OCI-LY3 (cell line): ENCODE measurements around the gene DUSP16.

Experiments
- H2AFZ ChIP-seq: fragments of 200-600, 300-600 bp; shearing (Covaris generic); 2 replicates; pipeline ENCODE4 v1.6.0; 2014; ENCODE audit warnings: antibody characterized with exemption, low read depth, low read length
- H3K27ac ChIP-seq: fragments of 200-600, 300-600 bp; sonication (generic); 2 replicates; pipeline ENCODE4 v1.5.1; 2014; ENCODE audit warnings: mild to moderate bottlenecking, low read length, moderate library complexity, mixed read lengths
- H3K27me3 ChIP-seq: fragments of 200-600, 300-600 bp; sonication (generic); 2 replicates; pipeline ENCODE4 v1.6.1; 2014; ENCODE audit warnings: low read depth, low read length, mixed read lengths
- H3K36me3 ChIP-seq: fragments of 200-600, 300-600 bp; sonication (generic); replicated peaks from 2 replicates; pipeline ENCODE3; 2014; ENCODE audit warnings: low read depth, low read length, mixed read lengths
- H3K4me1 ChIP-seq: fragments of 300-600, 200-600 bp; sonication (generic); 2 replicates; pipeline ENCODE4 v1.6.1; 2014; ENCODE audit warnings: low read length, mixed read lengths
- H3K4me2 ChIP-seq: fragments of 200-600, 300-600 bp; sonication (generic); 2 replicates; pipeline ENCODE4 v1.6.1; 2014; ENCODE audit warnings: low read length, mixed read lengths
- H3K4me3 ChIP-seq: fragments of 300-600, 200-600 bp; sonication (generic); 2 replicates; pipeline ENCODE4 v1.5.1; 2014; ENCODE audit warnings: antibody characterized with exemption, mild to moderate bottlenecking, low read length, moderate library complexity
- H3K79me2 ChIP-seq: fragments of 300-600, 200-600 bp; shearing (Covaris generic); 2 replicates; pipeline ENCODE4 v1.6.1; 2014; ENCODE audit warnings: mild to moderate bottlenecking, low read length, mixed read lengths
- H3K9ac ChIP-seq: fragments of 300-600, 200-600 bp; shearing (Covaris generic); 2 replicates; pipeline ENCODE4 v1.6.0; 2014; ENCODE audit warnings: mild to moderate bottlenecking, low read length, moderate library complexity
- H3K9me3 ChIP-seq: fragments of 200-600, 300-600 bp; shearing (Covaris generic); 2 replicates; pipeline ENCODE4 v1.6.1; 2014; ENCODE audit warnings: low read length, mixed read lengths; ENCODE audit not compliant: insufficient read depth
- H4K20me1 ChIP-seq: fragments of 200-600, 300-600 bp; sonication (generic); 2 replicates; pipeline ENCODE4 v1.6.1; 2016; ENCODE audit warnings: low read length, mixed read lengths; ENCODE audit not compliant: insufficient read depth
- CTCF ChIP-seq: fragments of 200-600, 300-600 bp; sonication (generic); IDR thresholded peaks from 2 replicates; pipeline ENCODE4 v1.5.1; 2014; ENCODE audit warnings: antibody characterized with exemption, low read length, low read depth
- EZH2phosphoT487 ChIP-seq: fragments of 200-600 bp; shearing (Covaris generic); IDR thresholded peaks from 2 replicates; pipeline ENCODE4 v1.6.1; 2018; ENCODE audit warnings: antibody characterized with exemption, mixed run types, low read depth

The DUSP16 gene

DNA sequence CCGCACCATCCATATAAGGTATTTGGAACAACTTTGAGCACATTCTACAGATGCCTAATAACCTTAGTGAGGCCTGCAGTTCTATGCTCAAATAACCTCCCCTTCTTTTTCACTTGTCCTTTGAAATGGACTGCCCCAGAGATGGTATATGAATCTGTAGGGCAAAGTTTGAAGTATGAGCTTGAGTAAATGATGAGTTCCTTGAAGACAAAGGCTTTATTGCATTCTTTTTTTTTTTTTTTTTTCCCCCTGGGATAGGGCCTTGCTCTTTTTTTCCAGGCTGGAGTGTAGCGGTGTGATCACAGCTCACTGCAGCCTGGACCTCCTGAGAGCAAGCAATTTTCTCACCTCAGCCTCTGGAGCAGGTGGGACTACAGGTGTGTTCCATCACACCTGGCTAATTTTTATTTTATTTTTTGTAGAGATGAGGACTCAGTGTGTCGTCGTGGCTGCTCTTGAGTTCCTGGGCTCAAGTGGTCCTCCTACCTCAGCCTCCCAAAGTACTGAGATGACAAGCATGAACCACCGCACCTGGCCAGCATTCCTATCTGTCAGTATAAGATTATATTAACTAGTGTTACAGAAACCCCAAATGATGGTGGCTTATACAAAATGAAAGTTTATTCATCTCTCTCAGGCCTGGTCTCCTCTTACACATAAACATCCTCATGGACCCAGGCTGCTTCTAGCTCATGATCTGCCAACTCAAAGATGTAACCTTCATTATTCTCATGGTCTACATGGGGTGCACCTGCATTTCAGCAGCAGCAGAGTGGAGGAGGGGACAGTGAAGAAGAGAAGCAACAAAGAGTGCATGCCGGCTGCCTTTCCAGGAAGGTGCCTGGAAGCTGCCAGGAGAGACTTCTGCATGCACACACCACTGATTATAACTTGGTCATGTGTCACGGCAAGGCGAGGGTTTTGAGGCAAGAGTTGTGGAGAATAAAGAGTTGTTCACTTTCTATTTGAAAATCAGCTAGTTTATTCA lies 101.4 kb downstream of the DUSP16 start:
- Histone ChIP-seq H3K36me3 (no peaks in the 10 kb centered on the region), H3K27ac (no peak overlapping the region), H4K20me1 (no peaks in the 10 kb centered on the region), H3K9ac (no peak overlapping the region), H3K4me1 (no peaks in the 10 kb centered on the region), H3K79me2 (no peaks in the 10 kb centered on the region), H3K4me3 (no peak overlapping the region), H3K27me3 (no peaks in the 10 kb centered on the region), H3K9me3 (no peaks in the 10 kb centered on the region), H3K4me2 (no peak overlapping the region), H2AFZ (no peak overlapping the region)
- TF ChIP-seq CTCF = no peak
- TF ChIP-seq EZH2phosphoT487 = no peak

GRCh38 chr12:12456637-12457036 lies 106.0 kb downstream of the DUSP16 start:
- no peak overlapping the region for H3K9ac ChIP-seq
- no peaks in the 10 kb centered on the region for H3K79me2 ChIP-seq
- H3K36me3 ChIP-seq = no peaks in the 10 kb centered on the region
- no peaks in the 10 kb centered on the region for H4K20me1 ChIP-seq
- no peak overlapping the region for H2AFZ ChIP-seq
- H3K4me2 ChIP-seq = no peak overlapping the region
- H3K27me3 ChIP-seq = no peaks in the 10 kb centered on the region
- no peaks in the 10 kb centered on the region for H3K9me3 ChIP-seq
- H3K4me3 ChIP-seq = no peak overlapping the region
- H3K4me1 ChIP-seq = no peaks in the 10 kb centered on the region
- TF ChIP-seq CTCF (no peak), EZH2phosphoT487 (no peak)
- no peak overlapping the region for H3K27ac ChIP-seq

- Histone ChIP-seq H3K4me1 (no peaks in the 10 kb centered on the region), H3K36me3 (no peaks in the 10 kb centered on the region), H3K27me3 (no peaks in the 10 kb centered on the region), H2AFZ (no peak overlapping the region), H3K79me2 (no peaks in the 10 kb centered on the region), H3K4me3 (no peak overlapping the region), H3K27ac (no peak overlapping the region), H4K20me1 (no peaks in the 10 kb centered on the region), H3K9me3 (no peaks in the 10 kb centered on the region), H3K9ac (no peak overlapping the region), H3K4me2 (no peak overlapping the region)
- TF ChIP-seq EZH2phosphoT487 = no peak
- TF ChIP-seq CTCF = no peak
These were observed 108.3 kb downstream of the DUSP16 start for GRCh38 chr12:12454315-12454714.

DNA sequence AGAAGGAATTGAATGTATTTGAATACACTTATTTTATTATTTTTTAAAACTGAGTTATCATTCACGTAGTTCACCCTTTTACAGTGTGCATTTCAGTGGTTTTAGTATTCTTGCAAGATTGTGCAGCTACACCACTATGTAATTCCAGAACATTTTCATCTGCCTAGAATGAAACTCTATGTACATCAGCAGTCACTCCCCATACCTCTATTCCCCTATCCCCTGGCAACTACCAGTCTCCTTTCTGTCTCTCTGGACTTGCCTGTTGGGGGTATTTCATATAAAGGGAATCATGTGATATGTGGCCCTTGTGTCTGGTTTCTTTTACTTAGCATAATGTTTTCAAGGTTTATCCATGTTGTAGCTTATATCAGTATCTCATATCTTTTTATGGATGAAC lies 109.0 kb downstream of the DUSP16 start:
- Histone ChIP-seq H3K27me3 (no peaks in the 10 kb centered on the region), H3K79me2 (no peaks in the 10 kb centered on the region), H3K4me3 (no peak overlapping the region), H4K20me1 (no peaks in the 10 kb centered on the region), H3K36me3 (no peaks in the 10 kb centered on the region), H3K27ac (no peak overlapping the region), H3K4me2 (no peak overlapping the region), H3K9me3 (no peaks in the 10 kb centered on the region), H2AFZ (no peak overlapping the region), H3K4me1 (no peaks in the 10 kb centered on the region), H3K9ac (no peak overlapping the region)
- TF ChIP-seq EZH2phosphoT487 (no peak), CTCF (no peak)
